Testis (tissue), 2 donors: ENCODE data around the gene EPHA7.

ENCODE experiments used
- POLR2A ChIP-seq: fragments of 450-650 bp; IDR thresholded peaks from one replicate; pipeline ENCODE4 v1.6.1; 2017; ENCODE audit warnings: antibody characterized with exemption, mild to moderate bottlenecking, moderate library complexity
- TF ChIP-seq, protein P1 (sequence below), 3 experiments: fragments of 450-650 bp in 2 of 3; fragments of 200-600 bp in 1 of 3; sonication (generic) in 1 of 3; IDR thresholded peaks; one replicate each; pipeline ENCODE4 v1.5.1; 2016 to 2019; ENCODE audit warnings: antibody characterized with exemption in 3 of 3, mild to moderate bottlenecking in 2 of 3, moderate library complexity in 1 of 3

GRCh38 chr6:93412452-93412851 is 6.9 kb downstream of the EPHA7 start:
- no peak for TF ChIP-seq POLR2A
- TF ChIP-seq, protein P1, sequence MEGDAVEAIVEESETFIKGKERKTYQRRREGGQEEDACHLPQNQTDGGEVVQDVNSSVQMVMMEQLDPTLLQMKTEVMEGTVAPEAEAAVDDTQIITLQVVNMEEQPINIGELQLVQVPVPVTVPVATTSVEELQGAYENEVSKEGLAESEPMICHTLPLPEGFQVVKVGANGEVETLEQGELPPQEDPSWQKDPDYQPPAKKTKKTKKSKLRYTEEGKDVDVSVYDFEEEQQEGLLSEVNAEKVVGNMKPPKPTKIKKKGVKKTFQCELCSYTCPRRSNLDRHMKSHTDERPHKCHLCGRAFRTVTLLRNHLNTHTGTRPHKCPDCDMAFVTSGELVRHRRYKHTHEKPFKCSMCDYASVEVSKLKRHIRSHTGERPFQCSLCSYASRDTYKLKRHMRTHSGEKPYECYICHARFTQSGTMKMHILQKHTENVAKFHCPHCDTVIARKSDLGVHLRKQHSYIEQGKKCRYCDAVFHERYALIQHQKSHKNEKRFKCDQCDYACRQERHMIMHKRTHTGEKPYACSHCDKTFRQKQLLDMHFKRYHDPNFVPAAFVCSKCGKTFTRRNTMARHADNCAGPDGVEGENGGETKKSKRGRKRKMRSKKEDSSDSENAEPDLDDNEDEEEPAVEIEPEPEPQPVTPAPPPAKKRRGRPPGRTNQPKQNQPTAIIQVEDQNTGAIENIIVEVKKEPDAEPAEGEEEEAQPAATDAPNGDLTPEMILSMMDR (IDR thresholded peaks at IDR 0.05), result no peak
